Gastroesophageal sphincter (tissue), 3 donors: Measurements from ENCODE around the gene PKD2L2.

ENCODE experiments used
- CTCF ChIP-seq, 4 experiments: fragments of 200-600 bp in 2 of 4; fragments of 450-650 bp in 2 of 4; sonication (generic) in 1 of 4; IDR thresholded peaks; one replicate each; pipeline ENCODE4 v1.5.1; 2017 to 2019; ENCODE audit warnings: antibody characterized with exemption in 4 of 4, mild to moderate bottlenecking in 2 of 4, moderate library complexity in 2 of 4
- EP300 ChIP-seq: sonication (generic); formaldehyde crosslinking; IDR thresholded peaks from one replicate; pipeline ENCODE4 v1.6.1; 2017; ENCODE audit warnings: antibody characterized with exemption, mild to moderate bottlenecking
- POLR2A ChIP-seq, 2 donors: fragments of 450-650 bp; IDR thresholded peaks; one replicate each; pipeline ENCODE4 v1.6.1; 2017; ENCODE audit warnings: antibody characterized with exemption in 2 of 2, mild to moderate bottlenecking in 2 of 2, moderate library complexity in 1 of 2
- POLR2AphosphoS5 ChIP-seq: sonication (generic); formaldehyde crosslinking; IDR thresholded peaks from one replicate; pipeline ENCODE4 v1.6.1; 2017; ENCODE audit warnings: antibody characterized with exemption

GRCh38 chr5:137862251-137862650 lies 27.0 kb upstream of the PKD2L2 start:
- TF ChIP-seq CTCF (IDR thresholded peaks at IDR 0.05) (no peak), POLR2A (IDR thresholded peaks at IDR 0.05) (no peak), EP300 (no peak), POLR2AphosphoS5 (no peak)
